H1 (cell line): ENCODE data around the gene RPL6. TPM values are rescaled to one million over a fixed set of nuclear protein-coding genes. Genes with fewer than 3 reads are reported as not detected.

Experiments used
- CTCF ChIA-PET: fragments of 300-600 bp; sonication (Branson Sonifier 250); formaldehyde crosslinking; loops from one replicate; lab custom pipeline; 2021; ENCODE audit not compliant: partially characterized antibody; lab: Charles Lee
- POLR2A ChIA-PET: fragments of 300-600 bp; sonication (Branson Sonifier 250); formaldehyde crosslinking; loops from one replicate; lab custom pipeline; 2021; ENCODE audit warnings: inconsistent platforms; ENCODE audit not compliant: partially characterized antibody; lab: Charles Lee
- DNase-seq, 2 experiments: peaks; one replicate each; pipeline versions ENCODE4 v3.0.0 to v3.0.0-alpha.2; 2010 to 2022; ENCODE audit warnings: low spot score in 2 of 2, low read depth in 1 of 2, mixed read lengths in 1 of 2
- FAIRE-seq: peaks from 2 replicates; lab custom pipeline; 2011; peaks lifted over from hg19 to GRCh38; lab: Jason Lieb, UNC
- H2AFZ ChIP-seq: 2 replicates; pipeline ENCODE4 v1.8.1; 2012; ENCODE audit warnings: low read length, inconsistent platforms
- H2AK5ac ChIP-seq: 2 replicates; pipeline ENCODE4 v1.6.1; 2013; ENCODE audit warnings: low read depth, low read length
- H2BK120ac ChIP-seq: replicated peaks from 2 replicates; pipeline ENCODE3; 2013; ENCODE audit warnings: low read depth, low read length, inconsistent platforms
- H2BK12ac ChIP-seq: 2 replicates; pipeline ENCODE4 v1.6.1; 2013; ENCODE audit warnings: low read depth, low read length
- H2BK15ac ChIP-seq: 2 replicates; pipeline ENCODE4 v1.6.1; 2013; ENCODE audit warnings: low read length
- H2BK20ac ChIP-seq: 2 replicates; pipeline ENCODE4 v1.6.1; 2013; ENCODE audit warnings: low read length
- H2BK5ac ChIP-seq: 2 replicates; pipeline ENCODE4 v1.6.1; 2013; ENCODE audit warnings: low read depth, low read length
- H3K14ac ChIP-seq: 2 replicates; pipeline ENCODE4 v1.6.1; 2013; ENCODE audit warnings: inconsistent platforms; ENCODE audit not compliant: insufficient read length
- H3K18ac ChIP-seq: 2 replicates; pipeline ENCODE4 v1.6.1; 2013; ENCODE audit warnings: low read length; ENCODE audit errors: extremely low read depth
- H3K23ac ChIP-seq: 2 replicates; pipeline ENCODE4 v1.6.1; 2013; ENCODE audit warnings: inconsistent platforms; ENCODE audit not compliant: insufficient read length
- H3K23me2 ChIP-seq: 2 replicates; pipeline ENCODE4 v1.6.1; 2013; ENCODE audit warnings: low read depth, low read length
- H3K27ac ChIP-seq: 2 replicates; pipeline ENCODE4 v1.6.1; 2011; ENCODE audit warnings: low read depth, low read length, inconsistent platforms
- H3K27me3 ChIP-seq, 4 experiments: replicated peaks in 1 of 4; 1 replicate in 1 of 4; 2 replicates in 3 of 4; pipeline versions ENCODE4 v1.6.1 to v1.8.1; 2011 to 2013; ENCODE audit warnings: low read length in 3 of 4, mild to moderate bottlenecking in 3 of 4, inconsistent platforms in 2 of 4, mixed read lengths in 2 of 4, moderate library complexity in 1 of 4; ENCODE audit not compliant: control insufficient read depth in 3 of 4, insufficient read depth in 3 of 4; ENCODE audit errors: extremely low read depth in 1 of 4
- H3K36me3 ChIP-seq, 4 experiments: 2 replicates each; pipeline versions ENCODE4 v1.6.1 to v1.8.1; 2011 to 2013; ENCODE audit warnings: mild to moderate bottlenecking in 4 of 4, low read length in 3 of 4, moderate library complexity in 2 of 4, control low read depth in 1 of 4, inconsistent platforms in 1 of 4; ENCODE audit not compliant: insufficient read depth in 4 of 4, control insufficient read depth in 2 of 4
- H3K4ac ChIP-seq: replicated peaks from 2 replicates; pipeline ENCODE3; 2013; ENCODE audit warnings: low read length, low read depth, mixed read lengths, inconsistent platforms; ENCODE audit not compliant: insufficient read length
- H3K4me1 ChIP-seq, 4 experiments: replicated peaks in 1 of 4; 1 replicate in 1 of 4; 2 replicates in 3 of 4; pipeline versions ENCODE4 v1.6.1 to v1.8.1; 2011 to 2013; ENCODE audit warnings: low read length in 3 of 4, inconsistent platforms in 2 of 4, mixed read lengths in 1 of 4; ENCODE audit not compliant: insufficient read depth in 4 of 4, control insufficient read depth in 3 of 4
- H3K4me2 ChIP-seq, 2 experiments: 2 replicates each; pipeline versions ENCODE4 v1.6.1 to v1.8.1; 2011 to 2013; ENCODE audit warnings: low read depth in 2 of 2, low read length in 2 of 2, control low read depth in 1 of 2, inconsistent platforms in 1 of 2, mild to moderate bottlenecking in 1 of 2; ENCODE audit not compliant: insufficient read depth in 1 of 2
- H3K4me3 ChIP-seq, 4 experiments: fragments of 200-600, 300-600 bp in 1 of 4; sonication (generic), shearing (Covaris generic), sonication (Bioruptor Twin) in 1 of 4; 2 replicates each; pipeline versions ENCODE4 v1.5.1 to v1.8.1; 2011 to 2016; ENCODE audit warnings: low read length in 4 of 4, low read depth in 3 of 4, control low read depth in 2 of 4, inconsistent platforms in 2 of 4, mild to moderate bottlenecking in 2 of 4, mixed read lengths in 1 of 4, moderate library complexity in 1 of 4; ENCODE audit not compliant: insufficient read depth in 2 of 4; ENCODE audit errors: extremely low read depth in 1 of 4
- H3K56ac ChIP-seq: replicated peaks from 2 replicates; pipeline ENCODE3; 2013; ENCODE audit warnings: low read depth, mild to moderate bottlenecking, mixed read lengths, low read length, inconsistent platforms; ENCODE audit not compliant: insufficient read length
- H3K79me1 ChIP-seq: 2 replicates; pipeline ENCODE4 v1.6.1; 2013; ENCODE audit warnings: low read depth, low read length, control low read depth
- H3K79me2 ChIP-seq, 2 experiments: 2 replicates each; pipeline versions ENCODE4 v1.6.1 to v1.8.1; 2012 to 2013; ENCODE audit warnings: low read length in 2 of 2, mild to moderate bottlenecking in 2 of 2, inconsistent platforms in 1 of 2; ENCODE audit not compliant: insufficient read depth in 2 of 2, control insufficient read depth in 1 of 2
- H3K9ac ChIP-seq, 4 experiments: replicated peaks in 1 of 4; 1 replicate in 1 of 4; 2 replicates in 3 of 4; pipeline versions ENCODE4 v1.6.1 to v1.8.1; 2011 to 2013; ENCODE audit warnings: low read depth in 3 of 4, low read length in 3 of 4, control low read depth in 2 of 4, mild to moderate bottlenecking in 2 of 4, moderate library complexity in 2 of 4, inconsistent platforms in 1 of 4; ENCODE audit errors: extremely low read depth in 1 of 4
- H3K9me3 ChIP-seq, 2 experiments: 2 replicates each; pipeline versions ENCODE4 v1.6.1 to v1.8.1; 2012 to 2013; ENCODE audit warnings: mild to moderate bottlenecking in 2 of 2, moderate library complexity in 2 of 2, control low read depth in 1 of 2, inconsistent platforms in 1 of 2, low read depth in 1 of 2, low read length in 1 of 2, mixed read lengths in 1 of 2; ENCODE audit not compliant: insufficient read depth in 2 of 2
- H4K20me1 ChIP-seq, 2 experiments: replicated peaks in 1 of 2; 2 replicates each; pipeline versions ENCODE3 to v1.8.1; 2011 to 2013; ENCODE audit warnings: inconsistent platforms in 2 of 2, low read length in 2 of 2, mild to moderate bottlenecking in 1 of 2; ENCODE audit not compliant: insufficient read depth in 2 of 2, control insufficient read depth in 1 of 2
- H4K5ac ChIP-seq: 2 replicates; pipeline ENCODE4 v1.6.1; 2013; ENCODE audit warnings: low read length, low read depth, mixed read lengths, inconsistent platforms; ENCODE audit not compliant: insufficient read length
- H4K8ac ChIP-seq: 2 replicates; pipeline ENCODE4 v1.8.0; 2013; ENCODE audit warnings: mild to moderate bottlenecking, moderate library complexity, low read length, inconsistent platforms; ENCODE audit not compliant: insufficient read depth; ENCODE audit errors: extremely low read depth
- H4K91ac ChIP-seq: replicated peaks from 2 replicates; pipeline ENCODE3; 2013; ENCODE audit warnings: low read length, mixed read lengths, inconsistent platforms; ENCODE audit not compliant: insufficient read length
- BCL11A ChIP-seq, 2 experiments: IDR thresholded peaks; one replicate each; pipeline ENCODE4 v1.6.1; 2011; ENCODE audit warnings: low read depth in 2 of 2, low read length in 2 of 2, mild to moderate bottlenecking in 2 of 2
- CBX8 ChIP-seq: fragments of 300-800, 300-1000 bp; sonication (generic); IDR thresholded peaks from 2 replicates; pipeline ENCODE4 v1.7.1; 2016; ENCODE audit warnings: low read depth, low read length, borderline replicate concordance
- EP300 ChIP-seq, 2 experiments: IDR thresholded peaks; 1 replicate in 1 of 2; 2 replicates in 1 of 2; pipeline ENCODE4 v1.6.1; 2011 to 2012; ENCODE audit warnings: low read depth in 2 of 2, low read length in 2 of 2, mild to moderate bottlenecking in 2 of 2, borderline replicate concordance in 1 of 2, inconsistent platforms in 1 of 2, moderate library complexity in 1 of 2
- JUND ChIP-seq: IDR thresholded peaks from 2 replicates; pipeline ENCODE4 v1.6.1; 2011; ENCODE audit warnings: mild to moderate bottlenecking, improper control_type of control experiment, low read length
- RXRA ChIP-seq: IDR thresholded peaks from 2 replicates; pipeline ENCODE4 v1.6.1; 2011; ENCODE audit warnings: low read depth, mild to moderate bottlenecking, low read length, moderate library complexity; ENCODE audit not compliant: insufficient read depth
- SP1 ChIP-seq: IDR thresholded peaks from 2 replicates; pipeline ENCODE4 v1.6.1; 2011; ENCODE audit warnings: low read depth, low read length
- WGBS, 2 experiments: shearing (Covaris generic) in 1 of 2; methylation state at CpG; one replicate each; pipeline versions ENCODE4 v1.1.6 to v1.1.7; 2013 to 2015; ENCODE audit warnings: low lambda C conversion rate in 2 of 2, mixed read lengths in 2 of 2, inconsistent platforms in 1 of 2, low coverage in 1 of 2, missing lambda C conversion rate in 1 of 2; ENCODE audit not compliant: insufficient replicate concordance in 2 of 2, insufficient coverage in 1 of 2, insufficient read length in 1 of 2; ENCODE audit errors: extremely low coverage in 1 of 2, missing lambda C conversion rate in 1 of 2; 5-methylcytosine and 5-hydroxymethylcytosine counted together
- polyA plus RNA-seq, 7 experiments: library from polyadenylated mRNA; depleted of rRNA in 3 of 7; stranded (reverse) in 5 of 7; unstranded in 2 of 7; fragments of >200 nt in 5 of 7; fragments of 200-250 nt in 2 of 7; gene quantifications; 1 replicate in 5 of 7; 2 replicates in 1 of 7; 4 replicates in 1 of 7; pipeline versions ENCODE4 v1.2.1 to v1.2.3, GENCODE V29; 2011 to 2013; ENCODE audit warnings: missing spikeins in 2 of 7, mixed read lengths in 2 of 7
- total RNA-seq: library from RNA; stranded (reverse); fragmentation: NEBNext Ultra II Directional; extraction: Animal tissue kit (Norgen Biotek cat#: 25700); gene quantifications from 2 replicates; pipeline ENCODE4 v1.2.1, GENCODE V29; 2021

Gene RPL6
- total and polyA plus RNA-seq, 2 of the 8 experiments (the other 6 are each of a cell fraction or from before 2014, with no cell fraction given) = 1,073 to 1,643 TPM

DNA sequence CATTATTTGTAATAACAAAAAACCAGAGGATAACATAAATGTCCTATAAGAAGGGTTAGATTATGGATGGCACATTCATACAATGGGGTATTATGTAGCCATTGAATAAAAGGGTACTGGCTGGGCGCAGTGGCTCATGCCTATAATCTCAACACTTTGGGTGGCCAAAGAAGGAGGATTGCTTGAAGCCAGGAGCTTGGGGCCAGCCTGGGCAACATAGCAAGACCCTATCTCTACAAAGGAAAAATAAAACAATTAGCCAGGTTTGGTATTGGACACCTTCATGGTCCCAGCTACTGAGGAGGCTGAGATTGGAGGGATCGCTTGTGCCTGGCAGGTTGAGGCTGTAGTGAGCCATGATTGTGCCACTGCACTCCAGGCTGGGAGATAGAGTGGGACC, 24.1 kb upstream of the RPL6 start:
- WGBS, 2 experiments = 94% methylated on average over 2 of the region's 2 CpGs; no CpG with 5 or more reads in 1 of the 2 experiments
- H3K9ac ChIP-seq = no peak overlapping the region
- H3K79me2 ChIP-seq = peaks cover 0 to 75% of the 10 kb centered on the region in 2 experiments; a peak in 3 of 4 replicates
- H4K20me1 ChIP-seq = peaks cover 2 to 5% of the 10 kb centered on the region in 2 experiments
- no peaks in the 10 kb centered on the region for H3K23me2 ChIP-seq
- no peak overlapping the region for H3K4me2 ChIP-seq
- no peak overlapping the region for H4K5ac ChIP-seq
- H2BK5ac ChIP-seq = no peak overlapping the region
- no peak overlapping the region for H3K4ac ChIP-seq
- 0 out of 2 replicates have a peak overlapping the region, but pooled peaks have one; percentile 35 for H4K8ac ChIP-seq
- no peak overlapping the region for H3K27ac ChIP-seq
- H3K23ac ChIP-seq = no peak overlapping the region
- no peak for FAIRE-seq
- H2AK5ac ChIP-seq = no peak overlapping the region
- H2BK20ac ChIP-seq = no peak overlapping the region
- H3K4me3 ChIP-seq = no peak overlapping the region
- no peaks in the 10 kb centered on the region for H3K36me3 ChIP-seq
- POLR2A ChIA-PET = interaction anchor here (0.9 to 1.6 kb wide), 2 partner anchors 8 to 10 kb away, joined by 3 to 4 read pairs; no protein-coding TSS in a partner anchor
- no peaks in the 10 kb centered on the region for H3K27me3 ChIP-seq
- H3K79me1 ChIP-seq = no peaks in the 10 kb centered on the region; the same call in 1 of the 2 replicates
- no peak overlapping the region for H2BK12ac ChIP-seq
- CTCF ChIA-PET = no interaction called here
- no peak overlapping the region for H2BK15ac ChIP-seq
- H3K56ac ChIP-seq = no peak overlapping the region
- H3K9me3 ChIP-seq = no peaks in the 10 kb centered on the region
- H2BK120ac ChIP-seq = no peak overlapping the region
- no peaks in the 10 kb centered on the region for H3K4me1 ChIP-seq
- TF ChIP-seq JUND (no peak), SP1 (no peak), CBX8 (no peak), BCL11A (IDR thresholded peaks at IDR 0.05; ENCODE audit: low read depth in 2 of 2, low read length in 2 of 2) (no peak), EP300 (IDR thresholded peaks at IDR 0.05; ENCODE audit: borderline replicate concordance in 1 of 2, low read depth in 2 of 2, low read length in 2 of 2) (no peak), RXRA (no peak)
- TF ChIP-seq, all 59 proteins: peak for 0
- no peak overlapping the region for H2AFZ ChIP-seq
- no peak for DNase-seq
- H3K18ac ChIP-seq = no peak overlapping the region
- H3K14ac ChIP-seq = no peak overlapping the region
- no peak overlapping the region for H4K91ac ChIP-seq
